ENCODE results near the gene FER1L5. TPM values are rescaled to one million over a fixed set of nuclear protein-coding genes. Genes with fewer than 3 reads are reported as not detected.

The FER1L5 gene
- total and polyA plus RNA-seq, 9 of the 15 experiments (the other 6 are each of a cell fraction or from before 2014, with no cell fraction given) = 0.01 TPM; not detected in 6

GRCh38 chr2:96702098-96702785 is 59.7 kb downstream of the FER1L5 start (continued):
- TF ChIP-seq EWSR1 (IDR thresholded peaks at IDR 0.05; ENCODE audit: borderline replicate concordance, low read depth, partially characterized antibody) (no peak), PYGO2 (tag; IDR thresholded peaks at IDR 0.05) (no peak)

- peaks cover 24% of the 10 kb centered on the region; the same call in 2 of the 3 replicates for H3K36me3 ChIP-seq (ENCODE audit: control insufficient read depth, insufficient read depth, low read length)
- FAIRE-seq = peak; percentile 52
- in situ Hi-C loops (cut with MboI) = no loop called here
- H3K4me1 ChIP-seq (replicated peaks in 1 of 2; ENCODE audit: control insufficient read depth in 2 of 2, insufficient read depth in 2 of 2, low read length in 2 of 2) = no peaks in the 10 kb centered on the region
- H3K4me2 ChIP-seq (ENCODE audit: insufficient read depth, low read length) = no peak overlapping the region
- no peak overlapping the region for H2AFZ ChIP-seq (ENCODE audit: low read depth, low read length)
- ChIA-PET POLR2A (interaction anchor here (0.6 to 1.6 kb wide), 2 partner anchors 11 to 31 kb away, joined by 4 read pairs; no protein-coding TSS in a partner anchor), CTCF (ENCODE audit: low intra/inter-chr PET ratio) (no interaction called here)
- DNase-seq (ENCODE audit: extremely low read depth in 1 of 4, low spot score in 3 of 4) = no peak
- intact Hi-C loops (cut with micrococcal nuclease) = no loop called here
- no peaks in the 10 kb centered on the region for H3K9me3 ChIP-seq (replicated peaks; ENCODE audit: control insufficient read depth, insufficient read depth, low read depth, low read length)
- H3K27ac ChIP-seq (ENCODE audit: extremely low read depth, low read depth, low read length) = no peak overlapping the region
- H3K4me3 ChIP-seq = no peak overlapping the region
- peaks cover 6% of the 10 kb centered on the region for H3K9me1 ChIP-seq (ENCODE audit: control insufficient read depth, insufficient read depth, low read length)
- no peak for ATAC-seq
- H3K79me2 ChIP-seq (ENCODE audit: control insufficient read depth, insufficient read depth, low read length) = no peaks in the 10 kb centered on the region
- WGBS (ENCODE audit: insufficient coverage, low coverage, missing lambda C conversion rate) = 71% methylated on average over 16 of the region's 16 CpGs
- H3K9ac ChIP-seq (ENCODE audit: insufficient read depth in 1 of 2, low read depth in 2 of 2, low read length in 2 of 2) = no peak overlapping the region
- H4K20me1 ChIP-seq (replicated peaks; ENCODE audit: control insufficient read depth, insufficient read depth, low read length) = peaks cover 5% of the 10 kb centered on the region; the same call in 1 of the 2 replicates
- no TSS peak for BruUV-seq (replicated peaks)
- H3K27me3 ChIP-seq (ENCODE audit: control insufficient read depth in 2 of 2, insufficient read depth in 2 of 2, low read length in 2 of 2) = 0 out of 5 replicates have a peak, but pooled peaks cover 0 to 7% of the 10 kb centered on the region in 2 experiments
- no peak for TF ChIP-seq SIRT6 (IDR thresholded peaks at IDR 0.05; ENCODE audit: low read depth, low read length)
- TF ChIP-seq RREB1 (CRISPR knock-in tag; IDR thresholded peaks at IDR 0.05) = no peak
- no peak for TF ChIP-seq E4F1 (CRISPR knock-in tag; IDR thresholded peaks at IDR 0.05; ENCODE audit: borderline replicate concordance)
- TF ChIP-seq PML (IDR thresholded peaks at IDR 0.05; ENCODE audit: low read length) = no peak
- no peak for TF ChIP-seq RBBP5 (IDR thresholded peaks at IDR 0.05; ENCODE audit: borderline replicate concordance, insufficient read depth, low read length, poor library complexity, severe bottlenecking)
- no peak for TF ChIP-seq ZNF764 (CRISPR knock-in tag; IDR thresholded peaks at IDR 0.05; ENCODE audit: low read depth)
Observed at GRCh38 chr2:96703021-96703751, 60.6 kb downstream of the FER1L5 start.
